ENCODE measurements around the gene FBXW2.
A peak's percentile ranks its signal among the peaks of the same experiment; 100 is the strongest.

The FBXW2 gene

DNA sequence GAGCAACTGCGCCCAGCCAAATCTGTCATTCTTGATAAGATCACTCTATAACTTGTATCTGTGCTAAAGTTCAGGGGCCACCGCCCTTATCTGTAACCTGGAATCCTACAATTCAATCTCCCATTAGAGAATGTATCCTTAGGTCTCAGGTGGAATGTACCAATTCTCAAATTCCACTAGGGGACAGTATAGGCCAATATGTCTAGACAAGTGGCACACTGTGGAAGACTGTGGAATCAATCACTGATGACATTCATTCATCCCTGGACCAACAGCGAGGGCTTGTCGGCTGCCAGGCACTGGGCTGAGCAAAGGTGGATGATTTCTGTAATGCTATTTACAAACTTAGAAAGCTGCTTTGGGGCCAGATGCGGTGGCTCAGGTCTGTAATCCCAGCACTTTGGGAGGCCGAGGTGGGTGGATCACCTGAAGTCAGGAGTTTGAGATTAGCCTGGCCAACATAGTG lies 50.2 kb downstream of the FBXW2 start:
- no peaks in the 10 kb centered on the region for H3K27me3 ChIP-seq (ENCODE audit: control insufficient read depth, insufficient read depth, low read length)
- H3K4me1 ChIP-seq, result no peaks in the 10 kb centered on the region
- peak; percentile 29 for TF ChIP-seq CTCF (IDR thresholded peaks at IDR 0.05)
- no peak overlapping the region for H3K4me3 ChIP-seq (ENCODE audit: low read depth, low read length)
- H3K9ac ChIP-seq, result no peak overlapping the region
- no peak overlapping the region for H3K27ac ChIP-seq
- H3K4me2 ChIP-seq (ENCODE audit: low read length), result no peak overlapping the region
- H2AFZ ChIP-seq, result no peak overlapping the region
- no peaks in the 10 kb centered on the region for H3K36me3 ChIP-seq (ENCODE audit: control insufficient read depth, insufficient read depth, low read length)
- no peaks in the 10 kb centered on the region for H3K79me2 ChIP-seq
- no peaks in the 10 kb centered on the region for H3K9me3 ChIP-seq (ENCODE audit: control insufficient read depth, low read length)

DNA sequence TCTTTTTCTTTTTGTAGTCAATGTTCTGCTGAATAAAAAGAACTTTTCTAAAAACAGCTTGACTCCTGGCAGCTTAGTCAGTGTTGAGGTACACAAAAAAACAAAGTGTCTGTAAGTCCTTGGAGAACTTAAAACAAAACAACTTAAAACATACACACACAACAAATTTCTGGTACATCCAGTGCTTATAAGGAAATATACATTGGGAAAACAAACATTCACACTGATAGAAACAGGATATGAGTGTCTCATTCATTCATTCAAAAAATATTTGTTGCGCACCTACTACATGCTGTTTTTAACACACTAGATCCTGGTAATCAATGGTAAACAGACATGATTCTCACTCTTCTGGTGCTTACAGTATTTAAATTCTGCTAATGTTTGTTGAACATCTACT lies 51.5 kb downstream of the FBXW2 start:
- no peaks in the 10 kb centered on the region for H3K36me3 ChIP-seq (ENCODE audit: control insufficient read depth, insufficient read depth, low read length)
- H3K79me2 ChIP-seq, result no peaks in the 10 kb centered on the region
- no peak overlapping the region for H2AFZ ChIP-seq
- TF ChIP-seq CTCF (IDR thresholded peaks at IDR 0.05), result no peak
- no peak overlapping the region for H3K4me2 ChIP-seq (ENCODE audit: low read length)
- no peak overlapping the region for H3K4me3 ChIP-seq (ENCODE audit: low read depth, low read length)
- no peak overlapping the region for H3K27ac ChIP-seq
- H3K9ac ChIP-seq, result no peak overlapping the region
- no peaks in the 10 kb centered on the region for H3K9me3 ChIP-seq (ENCODE audit: control insufficient read depth, low read length)
- no peaks in the 10 kb centered on the region for H3K4me1 ChIP-seq
- H3K27me3 ChIP-seq (ENCODE audit: control insufficient read depth, insufficient read depth, low read length), result no peaks in the 10 kb centered on the region

DNA sequence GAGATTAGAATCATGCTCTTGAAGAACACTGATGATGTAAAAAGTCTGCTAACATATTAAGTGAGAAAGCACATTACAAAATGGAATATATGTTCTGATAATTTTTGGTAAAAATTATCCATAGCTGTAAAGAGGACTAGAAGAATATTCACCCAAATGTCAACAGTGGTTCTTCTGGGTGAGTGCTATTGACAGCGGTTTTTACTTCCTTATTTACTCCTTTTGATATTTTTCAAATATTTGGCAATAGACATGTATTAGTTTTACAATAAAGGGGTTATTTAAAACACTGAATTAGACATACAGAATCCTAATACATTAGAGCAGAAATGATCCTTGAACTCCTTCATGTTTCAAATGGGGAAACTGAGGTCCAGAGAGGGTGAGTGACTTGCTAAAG lies 52.0 kb downstream of the FBXW2 start:
- H3K27me3 ChIP-seq (ENCODE audit: control insufficient read depth, insufficient read depth, low read length), result no peaks in the 10 kb centered on the region
- no peak overlapping the region for H2AFZ ChIP-seq
- no peak overlapping the region for H3K4me2 ChIP-seq (ENCODE audit: low read length)
- TF ChIP-seq CTCF (IDR thresholded peaks at IDR 0.05), result no peak
- no peaks in the 10 kb centered on the region for H3K9me3 ChIP-seq (ENCODE audit: control insufficient read depth, low read length)
- H3K4me1 ChIP-seq, result no peaks in the 10 kb centered on the region
- H3K79me2 ChIP-seq, result no peaks in the 10 kb centered on the region
- H3K36me3 ChIP-seq (ENCODE audit: control insufficient read depth, insufficient read depth, low read length), result no peaks in the 10 kb centered on the region
- no peak overlapping the region for H3K27ac ChIP-seq
- H3K9ac ChIP-seq, result no peak overlapping the region
- no peak overlapping the region for H3K4me3 ChIP-seq (ENCODE audit: low read depth, low read length)

GRCh38 chr9:120740132-120740531 lies 53.1 kb downstream of the FBXW2 start:
- Histone ChIP-seq H3K36me3 (ENCODE audit: control insufficient read depth, insufficient read depth, low read length) (no peaks in the 10 kb centered on the region), H2AFZ (no peak overlapping the region), H3K79me2 (no peaks in the 10 kb centered on the region), H3K27me3 (ENCODE audit: control insufficient read depth, insufficient read depth, low read length) (no peaks in the 10 kb centered on the region), H3K9ac (no peak overlapping the region), H3K4me1 (no peaks in the 10 kb centered on the region), H3K27ac (no peak overlapping the region), H3K4me3 (ENCODE audit: low read depth, low read length) (no peak overlapping the region), H3K4me2 (ENCODE audit: low read length) (no peak overlapping the region), H3K9me3 (ENCODE audit: control insufficient read depth, low read length) (no peaks in the 10 kb centered on the region)
- no peak for TF ChIP-seq CTCF (IDR thresholded peaks at IDR 0.05)

- Histone ChIP-seq H3K4me3 (ENCODE audit: low read depth, low read length) (no peak overlapping the region), H3K9ac (no peak overlapping the region), H3K27ac (no peak overlapping the region), H3K4me1 (no peaks in the 10 kb centered on the region), H3K9me3 (ENCODE audit: control insufficient read depth, low read length) (no peaks in the 10 kb centered on the region), H3K36me3 (ENCODE audit: control insufficient read depth, insufficient read depth, low read length) (no peaks in the 10 kb centered on the region), H3K27me3 (ENCODE audit: control insufficient read depth, insufficient read depth, low read length) (no peaks in the 10 kb centered on the region), H3K4me2 (ENCODE audit: low read length) (no peak overlapping the region), H3K79me2 (no peaks in the 10 kb centered on the region), H2AFZ (no peak overlapping the region)
- TF ChIP-seq CTCF (IDR thresholded peaks at IDR 0.05), result no peak
These were observed 55.6 kb downstream of the FBXW2 start for GRCh38 chr9:120737416-120738165.

Data from parathyroid adenoma (tissue), 2 donors.